Testis (tissue), 2 donors: ENCODE results near the gene PODXL2.

ENCODE experiments used
- CTCF ChIP-seq, 3 experiments: fragments of 450-650 bp in 2 of 3; fragments of 200-600 bp in 1 of 3; sonication (generic) in 1 of 3; IDR thresholded peaks; one replicate each; pipeline ENCODE4 v1.5.1; 2016 to 2019; ENCODE audit warnings: antibody characterized with exemption in 3 of 3, mild to moderate bottlenecking in 2 of 3, moderate library complexity in 1 of 3
- POLR2A ChIP-seq: fragments of 450-650 bp; IDR thresholded peaks from one replicate; pipeline ENCODE4 v1.6.1; 2017; ENCODE audit warnings: antibody characterized with exemption, mild to moderate bottlenecking, moderate library complexity

- TF ChIP-seq CTCF (IDR thresholded peaks at IDR 0.05) (no peak), POLR2A (no peak)
These were observed 85.9 kb downstream of the PODXL2 start for GRCh38 chr3:127714866-127715265.
